HG03439 (cell line): ENCODE results near the gene UGT2B7.
"Not testable (repeated sequence)": the region's sequence is repeated elsewhere in the genome, so short reads cannot be mapped to it uniquely, and the experiment has no call there.

Experiments used
- ATAC-seq: cut with Tn5 transposase; IDR thresholded peaks from one replicate; pipeline ENCODE4 v1.9.1; 2021; ENCODE audit warnings: mild to moderate bottlenecking, moderate library complexity; ENCODE audit not compliant: unreplicated experiment

Gene UGT2B7

DNA sequence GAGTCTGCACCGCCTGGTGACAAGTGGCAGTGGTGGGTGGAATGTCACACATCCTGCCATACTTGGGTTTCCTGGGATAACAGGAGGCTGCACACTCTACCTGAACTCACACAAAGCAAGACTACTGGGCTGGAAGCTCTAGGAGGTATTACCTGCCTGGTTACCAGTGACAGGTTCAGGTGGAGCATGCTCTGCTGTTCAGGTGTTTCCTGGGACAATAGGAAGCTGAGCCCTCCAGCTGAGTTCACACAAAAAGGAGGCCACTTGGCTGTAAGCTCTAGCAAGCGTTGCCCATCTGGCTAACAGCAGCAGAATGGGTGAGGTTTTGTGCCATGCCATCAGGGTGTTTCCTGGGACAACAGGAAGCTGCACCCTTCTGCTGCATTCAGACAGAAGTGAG, 17.4 kb upstream of the UGT2B7 start:
- ATAC-seq = no peak

DNA sequence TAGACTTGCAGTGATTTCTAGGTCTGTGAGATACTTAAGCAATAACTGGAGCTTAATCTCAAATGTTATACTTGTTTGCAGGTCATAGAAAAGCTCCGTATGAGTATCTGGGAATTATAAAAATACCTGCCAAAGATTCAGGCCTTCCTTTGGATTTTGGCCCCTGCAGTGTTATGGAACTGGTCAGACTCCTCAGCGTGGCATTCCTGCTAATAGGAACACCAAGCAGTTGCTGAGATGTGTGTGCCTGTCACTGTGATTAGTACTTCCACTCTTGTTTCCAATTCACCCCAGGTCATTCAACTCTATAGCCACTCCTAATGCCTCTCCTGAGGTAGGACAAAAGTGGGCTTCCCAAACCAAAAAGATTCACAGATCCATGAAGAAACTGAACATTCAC, 7.8 kb upstream of the UGT2B7 start:
- no peak for ATAC-seq

DNA sequence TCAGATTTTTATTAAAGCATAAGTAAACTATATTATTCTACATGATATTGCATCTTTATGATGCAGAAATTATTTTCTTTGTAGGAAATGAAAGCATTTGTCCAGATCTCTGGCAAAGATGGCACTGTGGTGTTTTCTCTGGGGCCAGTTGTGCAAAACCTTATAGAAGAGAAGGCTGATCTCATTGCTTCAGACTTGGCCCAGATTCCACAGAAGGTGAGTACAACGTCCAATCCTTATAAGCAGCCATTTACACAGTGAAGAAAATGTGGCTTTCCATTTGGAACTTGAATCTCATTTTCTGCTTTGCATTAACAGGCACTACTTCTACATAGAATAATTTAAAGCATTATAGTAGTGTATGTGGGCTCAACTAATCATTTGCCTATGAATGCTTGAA, 6.9 kb upstream of the UGT2B7 start:
- no peak for ATAC-seq

DNA sequence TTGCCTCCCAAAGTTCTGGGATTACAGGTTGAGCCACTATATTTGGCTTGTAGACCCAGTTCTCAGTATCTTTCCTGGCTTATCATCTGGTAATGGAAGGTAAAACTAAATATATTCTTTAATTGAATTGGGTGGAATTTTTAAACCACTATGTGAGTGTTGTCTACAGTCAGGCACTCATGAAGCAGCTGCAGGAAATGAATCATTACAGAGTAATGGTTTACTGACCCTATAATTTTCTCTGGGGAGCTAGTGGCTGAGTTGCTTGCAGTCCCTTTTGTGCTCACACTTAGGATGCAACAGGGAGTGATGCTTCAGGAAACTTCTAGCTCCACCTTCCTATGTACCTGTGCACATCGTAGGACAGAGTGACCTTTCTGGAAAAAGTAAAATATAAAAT, 4.1 kb upstream of the UGT2B7 start:
- no peak for ATAC-seq

DNA sequence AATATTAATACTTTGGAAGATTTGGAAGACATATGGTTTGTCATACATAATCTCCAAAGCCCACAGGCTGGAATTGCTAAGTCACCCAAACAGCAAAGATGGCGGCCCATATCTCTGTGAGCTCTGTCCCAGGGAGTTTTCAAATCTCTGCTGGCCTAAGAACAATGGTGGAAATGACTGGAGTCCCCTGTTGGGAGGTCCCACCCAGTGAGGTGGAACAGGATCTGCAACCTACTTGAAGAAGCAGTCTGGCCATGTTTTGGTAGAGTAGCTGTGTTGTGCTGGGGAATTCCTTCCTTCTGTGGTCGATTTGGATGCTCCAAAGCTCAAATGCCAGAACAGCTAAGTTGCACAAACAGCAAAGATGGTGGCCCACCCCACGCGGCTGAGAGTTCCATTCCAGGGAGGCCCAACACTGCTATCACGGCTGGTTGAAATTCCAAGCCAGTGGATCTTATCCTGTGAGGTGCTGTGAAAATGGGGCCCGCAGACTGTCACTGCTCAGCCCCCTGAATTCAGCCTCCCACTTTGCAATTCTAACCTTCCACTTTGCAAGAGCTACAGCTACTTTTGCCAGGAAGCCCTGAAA, 3.2 kb upstream of the UGT2B7 start:
- no peak for ATAC-seq

DNA sequence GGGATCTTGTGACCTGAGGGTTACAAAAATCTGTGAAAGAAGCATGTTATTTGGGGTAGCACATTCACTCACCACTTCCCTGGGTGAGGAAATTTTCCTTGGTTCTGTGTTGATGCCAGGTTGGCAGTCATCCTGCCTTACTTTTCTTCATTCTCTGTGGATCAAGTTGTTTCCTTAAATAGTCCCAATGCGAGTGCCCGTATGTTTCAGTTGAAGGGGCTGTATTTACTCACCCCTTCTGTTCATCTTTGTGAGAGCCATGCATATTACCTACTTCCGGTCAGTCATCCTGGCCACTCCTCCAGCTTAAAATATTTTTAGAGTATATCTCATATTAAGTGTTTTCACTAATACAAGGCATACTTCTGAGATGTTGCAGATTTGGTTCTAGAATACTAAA, 2.6 kb upstream of the UGT2B7 start:
- no peak for ATAC-seq

DNA sequence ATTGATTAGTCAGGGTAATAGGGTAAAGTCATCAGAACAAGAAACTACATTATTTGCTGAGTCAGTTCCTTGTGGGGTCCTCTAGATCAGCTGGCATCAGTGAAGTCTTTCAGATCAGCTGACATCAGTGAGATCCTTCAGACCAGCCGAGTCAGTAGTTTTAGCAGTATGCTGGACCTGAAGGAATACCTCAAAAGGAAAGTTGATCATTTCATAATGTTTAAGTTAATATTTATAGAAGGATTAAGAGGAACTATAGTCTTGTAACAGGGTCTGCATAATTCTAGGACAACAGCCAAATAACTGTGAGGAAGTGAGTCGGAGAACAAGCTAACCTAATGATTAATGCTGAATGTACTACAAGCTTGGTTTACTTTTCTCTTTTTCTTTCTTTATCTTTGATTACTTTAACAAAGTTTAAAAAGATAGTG, 958 bp upstream of the UGT2B7 start:
- ATAC-seq = no peak

DNA sequence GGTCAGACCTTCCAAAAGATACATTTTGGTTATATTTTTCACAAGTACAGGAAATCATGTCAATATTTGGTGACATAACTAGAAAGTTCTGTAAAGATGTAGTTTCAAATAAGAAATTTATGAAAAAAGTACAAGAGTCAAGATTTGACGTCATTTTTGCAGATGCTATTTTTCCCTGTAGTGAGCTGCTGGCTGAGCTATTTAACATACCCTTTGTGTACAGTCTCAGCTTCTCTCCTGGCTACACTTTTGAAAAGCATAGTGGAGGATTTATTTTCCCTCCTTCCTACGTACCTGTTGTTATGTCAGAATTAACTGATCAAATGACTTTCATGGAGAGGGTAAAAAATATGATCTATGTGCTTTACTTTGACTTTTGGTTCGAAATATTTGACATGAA, 536 bp downstream of the UGT2B7 start:
- ATAC-seq = no peak

DNA sequence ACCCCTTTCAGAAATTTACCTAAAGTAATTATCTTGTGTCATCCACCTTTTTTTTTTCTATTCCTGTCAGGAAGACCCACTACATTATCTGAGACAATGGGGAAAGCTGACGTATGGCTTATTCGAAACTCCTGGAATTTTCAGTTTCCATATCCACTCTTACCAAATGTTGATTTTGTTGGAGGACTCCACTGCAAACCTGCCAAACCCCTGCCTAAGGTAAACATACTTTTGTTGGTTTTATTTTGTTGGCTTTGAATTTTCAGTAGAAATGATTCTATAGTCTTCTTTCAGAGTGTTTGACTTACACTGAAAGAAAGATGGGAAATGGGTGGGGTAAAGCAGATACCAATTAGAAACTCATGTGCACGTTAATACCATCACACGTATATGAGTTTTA, 2.2 kb downstream of the UGT2B7 start:
- ATAC-seq = no peak

DNA sequence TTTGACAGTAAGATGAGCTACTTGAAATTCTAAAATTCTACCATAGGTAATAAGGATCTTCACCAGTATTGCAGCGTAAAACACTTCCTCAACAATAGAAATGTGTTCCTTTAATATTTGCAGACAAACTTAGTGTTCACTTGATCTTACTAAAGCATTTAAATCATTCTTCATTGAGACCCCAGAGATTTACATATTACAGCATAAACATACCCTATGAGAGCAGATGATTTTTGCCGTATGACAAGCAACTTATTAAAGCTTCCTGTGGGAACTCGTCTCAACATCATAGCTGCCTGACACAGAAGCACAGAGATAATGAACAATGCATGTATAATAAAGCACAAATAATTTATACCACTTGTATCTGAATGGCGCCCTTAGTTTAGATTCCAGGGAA, 3.6 kb downstream of the UGT2B7 start:
- ATAC-seq = no peak

DNA sequence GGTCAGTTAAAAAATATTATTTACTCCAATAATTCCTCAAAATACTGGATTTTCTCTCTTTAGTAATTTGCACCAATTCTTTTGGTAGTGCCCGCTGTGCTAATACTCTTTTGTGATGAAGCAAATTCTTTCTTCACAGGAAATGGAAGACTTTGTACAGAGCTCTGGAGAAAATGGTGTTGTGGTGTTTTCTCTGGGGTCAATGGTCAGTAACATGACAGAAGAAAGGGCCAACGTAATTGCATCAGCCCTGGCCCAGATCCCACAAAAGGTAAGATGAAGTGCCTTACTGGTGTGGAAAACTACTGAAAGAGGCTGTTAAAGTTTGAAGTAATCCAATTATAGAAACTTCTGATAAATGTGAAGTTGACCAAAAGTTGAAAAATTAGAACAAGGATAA, 6.4 kb downstream of the UGT2B7 start:
- not testable (repeated sequence) for ATAC-seq

DNA sequence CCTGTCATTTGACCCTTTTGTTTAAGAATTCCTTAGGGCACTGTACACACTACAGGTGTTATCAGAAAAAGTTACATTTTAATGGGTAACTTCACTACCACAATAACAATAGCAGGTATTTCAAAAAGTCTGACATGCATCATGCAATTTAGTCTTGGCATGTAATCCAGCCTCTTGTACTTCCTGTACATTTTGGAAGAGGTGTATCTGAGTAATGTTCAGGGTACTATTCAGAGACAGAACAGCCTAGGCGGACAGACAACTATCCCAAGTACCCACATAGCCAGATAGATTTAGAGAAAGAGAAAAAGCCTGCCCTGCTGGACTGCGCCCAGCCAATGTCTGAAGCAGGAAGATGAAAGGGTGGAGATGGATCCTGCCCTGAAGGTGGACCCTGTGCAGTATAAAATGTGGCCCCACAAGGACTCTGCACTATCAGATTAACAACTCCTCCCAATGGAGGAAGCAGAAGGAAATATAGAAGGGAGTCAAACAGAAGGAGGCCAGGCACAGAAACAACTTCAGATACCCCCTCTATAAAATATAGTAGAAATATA, 8.5 kb downstream of the UGT2B7 start:
- no peak for ATAC-seq

DNA sequence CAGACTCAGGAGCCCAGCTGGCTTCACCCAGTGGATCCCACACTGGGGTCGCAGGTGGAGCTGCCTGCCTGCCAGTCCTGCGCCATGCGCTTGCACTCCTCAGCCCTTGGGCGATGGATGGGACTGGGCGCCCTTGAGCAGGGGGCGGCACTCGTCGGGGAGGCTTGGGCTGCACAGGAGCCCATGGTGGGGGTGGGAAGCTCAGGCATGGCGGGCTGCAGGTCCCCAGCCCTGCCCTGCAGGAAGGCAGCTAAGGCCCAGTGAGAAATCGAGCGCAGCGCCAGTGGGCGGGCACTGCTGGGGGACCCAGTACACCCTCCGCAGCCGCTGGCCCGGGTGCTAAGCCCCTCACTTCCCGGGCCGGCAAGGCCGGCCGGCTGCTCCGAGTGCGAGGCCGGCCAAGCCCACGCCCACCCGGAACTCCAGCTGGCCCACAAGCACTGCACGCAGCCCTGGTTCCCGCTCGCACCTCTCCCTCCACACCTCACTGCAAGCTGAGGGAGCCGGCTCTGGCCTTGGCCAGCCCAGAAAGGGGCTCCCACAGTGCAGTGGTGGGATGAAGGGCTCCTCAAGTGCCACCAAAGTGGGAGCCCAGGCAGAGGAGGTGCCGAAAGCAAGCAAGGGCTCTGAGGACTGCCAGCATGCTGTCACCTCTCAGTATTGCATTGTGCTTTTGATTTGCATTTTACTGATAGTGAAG, 19.0 kb downstream of the UGT2B7 start:
- not testable (repeated sequence) for ATAC-seq

DNA sequence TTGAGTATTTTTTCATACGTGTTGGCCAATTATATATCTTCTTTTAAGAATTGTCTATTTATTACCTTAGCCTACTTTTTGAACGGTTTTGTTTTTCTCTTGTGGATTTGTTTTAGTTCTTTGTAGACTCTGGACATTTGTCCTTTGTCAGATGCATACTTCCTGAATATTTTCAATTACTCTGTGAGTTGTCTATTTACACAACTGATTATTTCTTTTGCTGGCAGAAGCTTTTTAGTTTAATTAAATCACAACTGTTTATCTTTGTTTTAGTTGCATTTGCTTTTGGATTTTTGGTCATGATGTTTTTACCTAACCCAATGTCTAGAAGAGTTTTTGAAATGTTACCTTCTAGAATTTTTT, 19.6 kb downstream of the UGT2B7 start:
- ATAC-seq = no peak

DNA sequence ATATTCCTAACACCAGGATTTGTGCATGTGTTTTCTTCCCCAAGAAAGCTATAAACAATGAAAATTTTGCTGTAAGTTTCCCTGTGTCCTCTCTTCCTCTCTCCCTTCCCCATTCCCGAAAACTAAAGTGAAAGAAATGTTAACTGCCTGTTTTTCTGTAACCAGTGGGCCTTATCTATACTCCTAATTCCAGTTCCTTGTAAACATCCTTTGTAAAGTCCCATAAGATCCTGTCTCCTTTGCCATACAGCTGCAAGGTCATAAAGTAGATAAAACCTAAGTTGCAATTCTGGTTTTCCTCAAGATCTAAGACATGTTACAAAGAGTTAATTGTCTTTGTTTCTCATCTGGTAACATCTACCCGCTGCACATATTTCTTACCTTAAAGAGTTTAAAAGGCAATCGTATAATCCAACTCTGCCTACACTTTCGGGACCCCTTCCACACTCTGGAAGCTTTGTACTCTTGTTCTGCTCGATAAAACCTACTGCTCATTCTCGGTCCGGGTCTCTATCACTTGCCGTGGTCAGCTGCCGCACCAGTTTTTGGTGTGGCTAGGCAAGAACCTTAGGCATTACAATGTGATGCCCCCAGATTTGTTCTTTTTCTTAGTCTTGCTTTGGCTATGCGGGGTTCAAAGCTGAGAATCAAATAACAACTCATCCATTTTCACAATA, 20.5 kb downstream of the UGT2B7 start:
- no peak for ATAC-seq

DNA sequence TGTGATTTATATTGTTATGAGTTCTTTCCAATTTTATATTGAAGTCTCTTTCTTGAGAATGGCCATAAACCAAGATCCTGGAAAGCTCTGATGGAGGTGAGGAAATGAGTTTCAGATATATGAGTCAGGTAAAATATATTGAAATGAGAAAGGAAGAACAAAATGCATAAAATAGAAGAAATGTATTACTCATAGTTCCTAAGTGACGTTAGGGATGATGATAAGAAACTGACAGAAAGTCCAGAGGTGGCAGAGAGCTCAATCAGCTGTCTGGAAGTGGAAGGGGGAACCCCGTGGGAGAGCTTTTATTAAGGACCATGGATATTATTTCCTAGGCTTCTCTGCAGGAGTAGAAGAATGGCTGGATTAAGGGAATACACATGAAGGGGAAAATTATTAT, 24.6 kb downstream of the UGT2B7 start:
- ATAC-seq = no peak

DNA sequence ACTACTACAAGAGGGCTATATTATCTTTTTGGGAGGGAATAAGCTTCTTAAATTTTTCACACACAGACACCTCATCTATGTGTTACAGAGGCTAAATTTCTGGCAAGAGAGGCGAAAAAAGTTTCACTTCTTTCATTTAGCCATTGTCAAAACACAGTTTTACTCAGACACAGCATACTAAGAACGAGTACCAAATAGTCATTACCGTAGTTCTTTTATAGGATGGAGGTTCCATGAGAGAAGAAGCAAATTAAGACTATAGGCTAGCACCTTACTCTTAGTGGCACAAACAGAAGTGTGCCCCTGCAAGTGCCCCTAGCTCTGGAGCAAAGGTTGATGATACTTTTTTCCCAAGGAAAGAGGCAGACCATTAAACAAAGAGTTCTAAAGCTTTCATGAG, 26.2 kb downstream of the UGT2B7 start:
- ATAC-seq = no peak

DNA sequence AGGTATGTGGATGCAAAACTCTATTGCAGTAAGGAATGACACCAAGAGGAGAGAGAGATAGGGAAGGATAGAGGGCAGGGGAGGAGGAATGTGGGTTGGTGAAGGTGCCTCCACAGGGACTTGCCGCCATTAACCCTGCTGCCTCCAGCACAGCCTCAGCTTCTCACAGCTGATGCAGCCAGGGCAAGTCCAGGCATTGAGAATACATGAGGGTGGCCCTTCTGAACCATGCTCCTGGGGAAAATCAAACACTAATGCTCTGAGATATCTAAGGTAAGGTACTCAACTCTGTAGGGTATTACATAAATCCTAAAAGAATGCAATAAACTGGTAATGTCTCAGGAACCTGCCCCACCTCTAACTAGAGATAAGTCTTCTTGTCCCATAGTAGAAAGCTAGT, 28.7 kb downstream of the UGT2B7 start:
- ATAC-seq = no peak

DNA sequence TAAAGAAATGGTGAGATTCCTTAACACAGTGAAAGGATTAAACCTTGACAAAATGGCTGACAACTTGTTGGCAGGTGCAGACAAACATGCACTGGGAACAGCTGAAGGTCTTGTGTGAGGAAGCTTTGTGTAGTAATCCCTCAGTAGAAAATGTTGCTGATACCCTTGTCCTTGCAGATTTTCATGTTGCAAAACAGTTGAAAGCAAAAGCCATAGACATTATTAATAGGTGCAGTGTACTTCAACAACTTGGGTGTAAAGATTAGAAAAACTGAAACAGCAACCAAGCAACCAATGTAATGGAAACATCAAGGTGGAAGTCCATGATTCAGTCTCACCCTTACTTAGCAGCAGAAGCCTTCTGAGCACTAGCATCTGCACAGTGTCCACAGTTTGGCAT, 29.8 kb downstream of the UGT2B7 start:
- no peak for ATAC-seq

DNA sequence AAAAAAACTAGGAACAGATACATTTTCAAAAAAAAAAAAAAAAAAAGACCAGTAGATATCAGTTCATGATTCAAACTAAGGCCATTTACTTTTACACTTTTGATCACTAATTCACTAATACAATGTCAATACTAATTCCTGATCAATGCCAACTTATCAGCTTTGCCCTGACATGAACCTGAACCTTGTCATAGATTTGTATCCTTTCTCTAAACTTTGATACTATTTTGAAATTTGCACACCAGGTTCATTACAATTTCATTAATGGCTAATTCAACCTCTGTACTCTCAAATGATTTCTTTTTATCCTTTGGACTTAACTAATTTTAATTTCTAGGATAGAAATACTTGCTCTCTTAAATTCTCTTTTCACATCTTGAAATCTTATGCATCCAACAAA, 37.7 kb downstream of the UGT2B7 start:
- ATAC-seq = no peak

DNA sequence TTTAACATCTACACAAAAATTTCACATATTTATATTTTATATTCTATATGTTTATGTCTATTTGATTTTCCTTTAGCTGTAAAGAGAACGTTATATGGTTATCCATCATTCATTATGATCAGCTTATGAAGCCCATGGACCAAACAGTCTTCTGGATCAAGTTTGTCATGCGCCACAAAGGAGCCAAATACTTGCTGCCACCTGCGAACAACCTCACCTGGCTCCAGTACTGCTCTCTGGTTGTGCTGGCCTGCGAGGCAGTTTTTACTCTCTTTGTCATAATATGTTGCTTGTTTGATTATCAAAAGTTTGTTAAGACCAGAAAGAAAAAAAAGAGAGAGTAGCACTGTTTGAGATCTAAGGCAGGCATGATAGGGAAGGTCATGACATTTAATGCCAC, 38.2 kb downstream of the UGT2B7 start:
- ATAC-seq = no peak

DNA sequence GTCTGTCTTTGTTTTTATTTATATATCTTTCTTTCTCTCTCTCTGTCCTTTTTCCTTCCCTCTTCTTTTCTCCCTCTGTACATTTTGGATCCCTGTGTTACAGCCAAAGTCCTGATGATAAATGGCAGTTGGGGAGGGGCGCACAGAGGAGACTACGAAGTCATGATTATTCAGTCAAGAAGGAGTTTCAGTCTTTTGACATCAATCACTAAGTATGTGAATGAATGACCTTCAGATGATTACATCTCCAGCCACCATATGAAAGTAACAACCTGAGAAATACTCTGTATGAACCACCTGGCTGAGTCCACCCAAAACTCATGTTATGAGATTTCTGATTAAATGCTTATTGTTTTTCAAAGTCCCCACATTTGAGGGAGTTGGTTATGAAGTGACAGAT, 45.0 kb downstream of the UGT2B7 start:
- ATAC-seq = no peak
